ENCODE results near the gene ELAPOR1.
"Not testable (repeated sequence)": the region's sequence is repeated elsewhere in the genome, so short reads cannot be mapped to it uniquely, and the experiment has no call there.

The ELAPOR1 gene

GRCh38 chr1:109137958-109138357 is 24.0 kb downstream of the ELAPOR1 start:
- no peak overlapping the region for H3K4me3 Mint-ChIP-seq

GRCh38 chr1:109138358-109138757 is 24.4 kb downstream of the ELAPOR1 start:
- DNase-seq, result no peak
- Mint-ChIP-seq H3K36me3 (ENCODE audit: low read depth) (no peaks in the 10 kb centered on the region), H3K9me3 (no peaks in the 10 kb centered on the region), H3K27me3 (no peaks in the 10 kb centered on the region), H3K27ac (no peak overlapping the region), H3K4me3 (no peak overlapping the region), H3K4me1 (ENCODE audit: low read depth) (peaks cover 23% of the 10 kb centered on the region)

More at GRCh38 chr1:109137958-109138357, 24.0 kb downstream of the ELAPOR1 start:
- Mint-ChIP-seq H3K4me1 (ENCODE audit: low read depth) (peaks cover 23% of the 10 kb centered on the region), H3K9me3 (no peaks in the 10 kb centered on the region), H3K27ac (no peak overlapping the region), H3K27me3 (no peaks in the 10 kb centered on the region), H3K36me3 (ENCODE audit: low read depth) (no peaks in the 10 kb centered on the region)
- no peak for DNase-seq

DNA sequence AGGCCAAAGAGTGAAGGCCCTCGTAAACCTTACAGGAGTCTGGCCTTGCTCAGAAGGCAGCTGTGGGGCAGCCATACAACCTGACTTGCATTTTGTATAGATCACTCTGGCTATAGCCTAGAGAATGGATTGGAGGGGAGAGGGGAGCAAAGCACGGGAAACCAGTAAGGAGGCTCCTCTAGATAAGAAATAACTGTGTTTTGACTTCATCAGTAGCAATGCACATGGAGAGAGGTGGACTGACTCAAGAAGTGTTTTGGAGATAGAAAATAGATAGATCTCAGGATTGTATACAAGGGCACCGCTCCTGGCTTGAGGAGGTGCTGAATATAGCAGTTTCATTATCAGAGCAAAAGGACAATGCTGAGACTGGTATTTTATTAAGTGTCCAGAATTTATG is 26.5 kb downstream of the ELAPOR1 start:
- Mint-ChIP-seq H3K36me3 (ENCODE audit: low read depth) (no peaks in the 10 kb centered on the region), H3K4me3 (no peak overlapping the region), H3K27me3 (no peaks in the 10 kb centered on the region), H3K4me1 (ENCODE audit: low read depth) (peaks cover 7% of the 10 kb centered on the region), H3K27ac (no peak overlapping the region), H3K9me3 (no peaks in the 10 kb centered on the region)
- no peak for DNase-seq

GRCh38 chr1:109142260-109142659 is 28.3 kb downstream of the ELAPOR1 start:
- DNase-seq, result no peak
- H3K4me1 Mint-ChIP-seq (ENCODE audit: low read depth), result no peaks in the 10 kb centered on the region
- no peak overlapping the region for H3K27ac Mint-ChIP-seq
- H3K36me3 Mint-ChIP-seq (ENCODE audit: low read depth), result no peaks in the 10 kb centered on the region
- H3K4me3 Mint-ChIP-seq, result no peak overlapping the region
- no peaks in the 10 kb centered on the region for H3K9me3 Mint-ChIP-seq
- no peaks in the 10 kb centered on the region for H3K27me3 Mint-ChIP-seq

GRCh38 chr1:109142725-109143124 is 28.8 kb downstream of the ELAPOR1 start:
- H3K4me3 Mint-ChIP-seq; DNase-seq; H3K9me3 Mint-ChIP-seq; H3K27ac Mint-ChIP-seq; H3K4me1 Mint-ChIP-seq (ENCODE audit: low read depth); H3K27me3 Mint-ChIP-seq; H3K36me3 Mint-ChIP-seq (ENCODE audit: low read depth): not testable (repeated sequence)

GRCh38 chr1:109148987-109149561 is 35.2 kb downstream of the ELAPOR1 start:
- Mint-ChIP-seq H3K36me3 (ENCODE audit: low read depth) (no peaks in the 10 kb centered on the region), H3K27ac (no peak overlapping the region), H3K27me3 (no peaks in the 10 kb centered on the region), H3K4me1 (ENCODE audit: low read depth) (no peaks in the 10 kb centered on the region), H3K4me3 (no peak overlapping the region), H3K9me3 (no peaks in the 10 kb centered on the region)
- DNase-seq, result no peak

GRCh38 chr1:109149874-109150601 is 36.1 kb downstream of the ELAPOR1 start:
- no peaks in the 10 kb centered on the region for H3K9me3 Mint-ChIP-seq
- H3K27ac Mint-ChIP-seq, result no peak overlapping the region
- H3K4me3 Mint-ChIP-seq, result no peak overlapping the region
- H3K4me1 Mint-ChIP-seq (ENCODE audit: low read depth), result no peaks in the 10 kb centered on the region
- no peak for DNase-seq
- no peaks in the 10 kb centered on the region for H3K27me3 Mint-ChIP-seq
- no peaks in the 10 kb centered on the region for H3K36me3 Mint-ChIP-seq (ENCODE audit: low read depth)

- H3K9me3 Mint-ChIP-seq, result no peaks in the 10 kb centered on the region
- no peak overlapping the region for H3K4me3 Mint-ChIP-seq
- no peak for DNase-seq
- no peaks in the 10 kb centered on the region for H3K4me1 Mint-ChIP-seq (ENCODE audit: low read depth)
- H3K27ac Mint-ChIP-seq, result no peak overlapping the region
- no peaks in the 10 kb centered on the region for H3K27me3 Mint-ChIP-seq
- no peaks in the 10 kb centered on the region for H3K36me3 Mint-ChIP-seq (ENCODE audit: low read depth)
Observed at GRCh38 chr1:109151146-109151990, 37.5 kb downstream of the ELAPOR1 start.

- H3K4me1 Mint-ChIP-seq (ENCODE audit: low read depth), result no peaks in the 10 kb centered on the region
- no peak overlapping the region for H3K4me3 Mint-ChIP-seq
- H3K36me3 Mint-ChIP-seq (ENCODE audit: low read depth), result no peaks in the 10 kb centered on the region
- no peak overlapping the region for H3K27ac Mint-ChIP-seq
- no peaks in the 10 kb centered on the region for H3K9me3 Mint-ChIP-seq
- H3K27me3 Mint-ChIP-seq, result no peaks in the 10 kb centered on the region
- DNase-seq, result no peak
Observed at GRCh38 chr1:109152196-109152595, 38.3 kb downstream of the ELAPOR1 start.

DNA sequence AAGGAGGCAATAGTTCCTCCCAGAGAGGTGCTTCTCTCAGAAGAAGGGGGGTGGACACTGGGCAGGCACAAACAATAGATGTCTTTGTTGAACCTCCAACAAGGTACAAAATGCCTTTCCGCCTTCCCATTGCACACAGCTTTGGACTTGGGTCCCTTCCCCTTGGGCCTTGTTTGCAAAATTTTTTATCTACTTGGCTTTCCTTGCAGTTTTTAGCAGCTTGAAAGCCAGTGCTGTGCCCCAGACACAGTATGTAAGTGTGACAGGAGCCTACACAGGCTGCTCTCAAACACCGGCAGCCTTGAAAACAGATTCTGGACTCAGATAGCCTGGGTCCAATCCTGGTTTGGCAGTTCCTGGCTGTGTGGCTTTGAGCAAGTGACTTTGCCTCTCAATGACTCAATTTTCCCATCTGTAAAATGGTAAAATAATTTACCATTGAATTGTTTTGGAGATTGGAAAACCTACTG is 43.0 kb downstream of the ELAPOR1 start:
- Mint-ChIP-seq H3K36me3 (ENCODE audit: low read depth) (no peaks in the 10 kb centered on the region), H3K4me1 (ENCODE audit: low read depth) (peaks cover 6% of the 10 kb centered on the region), H3K9me3 (no peaks in the 10 kb centered on the region), H3K27ac (no peak overlapping the region), H3K27me3 (no peaks in the 10 kb centered on the region), H3K4me3 (no peak overlapping the region)
- no peak for DNase-seq

DNA sequence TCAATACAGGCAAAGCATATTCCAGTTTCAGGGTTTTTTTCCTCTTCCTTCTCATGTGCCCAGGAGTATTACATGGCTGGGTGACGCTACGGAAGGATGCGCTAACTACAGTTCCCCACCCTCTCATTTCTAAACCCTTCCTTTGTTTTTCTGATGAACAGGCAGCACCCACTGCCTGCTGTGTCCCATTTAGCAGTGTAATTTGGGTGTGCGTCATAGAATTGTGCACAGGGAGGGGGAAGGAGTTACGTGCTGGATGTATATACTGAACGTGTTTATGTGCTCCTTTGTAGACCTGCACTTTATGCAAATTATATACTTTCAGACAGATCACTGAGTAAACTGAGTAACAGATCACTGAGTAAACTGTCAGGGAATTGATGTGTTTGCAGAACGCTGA is 44.5 kb downstream of the ELAPOR1 start:
- H3K4me3 Mint-ChIP-seq, result no peak overlapping the region
- no peaks in the 10 kb centered on the region for H3K27me3 Mint-ChIP-seq
- no peaks in the 10 kb centered on the region for H3K36me3 Mint-ChIP-seq (ENCODE audit: low read depth)
- no peak overlapping the region for H3K27ac Mint-ChIP-seq
- H3K4me1 Mint-ChIP-seq (ENCODE audit: low read depth), result peaks cover 18% of the 10 kb centered on the region
- no peaks in the 10 kb centered on the region for H3K9me3 Mint-ChIP-seq
- DNase-seq, result no peak

DNA sequence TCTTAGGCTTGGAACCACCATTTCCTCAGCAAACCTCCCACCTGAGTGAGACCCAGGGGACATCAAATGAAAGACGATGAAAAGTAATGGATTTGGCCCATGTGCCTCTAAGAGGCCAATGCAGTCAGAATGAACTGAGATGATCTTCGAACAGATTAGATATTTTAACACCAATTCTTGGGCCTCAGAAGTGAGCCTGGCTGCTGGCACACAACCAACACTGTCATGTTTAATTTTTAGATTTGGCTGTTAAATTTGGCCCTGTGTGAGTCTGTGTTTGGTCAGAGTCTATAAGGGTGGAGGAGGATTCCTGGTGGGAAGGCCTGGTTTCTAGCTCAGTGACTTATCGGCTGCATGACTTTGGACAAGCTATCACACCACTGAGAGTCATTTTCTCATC is 45.4 kb downstream of the ELAPOR1 start:
- H3K36me3 Mint-ChIP-seq (ENCODE audit: low read depth), result no peaks in the 10 kb centered on the region
- peaks cover 22% of the 10 kb centered on the region for H3K4me1 Mint-ChIP-seq (ENCODE audit: low read depth)
- H3K27ac Mint-ChIP-seq, result no peak overlapping the region
- DNase-seq, result no peak
- no peaks in the 10 kb centered on the region for H3K9me3 Mint-ChIP-seq
- no peaks in the 10 kb centered on the region for H3K27me3 Mint-ChIP-seq
- H3K4me3 Mint-ChIP-seq, result no peak overlapping the region

- no peaks in the 10 kb centered on the region for H3K36me3 Mint-ChIP-seq (ENCODE audit: low read depth)
- H3K9me3 Mint-ChIP-seq, result no peaks in the 10 kb centered on the region
- H3K27ac Mint-ChIP-seq, result no peak overlapping the region
- H3K4me1 Mint-ChIP-seq (ENCODE audit: low read depth), result peaks cover 22% of the 10 kb centered on the region
- H3K27me3 Mint-ChIP-seq, result no peaks in the 10 kb centered on the region
- no peak for DNase-seq
- no peak overlapping the region for H3K4me3 Mint-ChIP-seq
Observed at GRCh38 chr1:109160071-109160840, 46.3 kb downstream of the ELAPOR1 start.

- H3K27me3 Mint-ChIP-seq, result no peaks in the 10 kb centered on the region
- peak overlapping the region; percentile 77 for H3K27ac Mint-ChIP-seq
- H3K4me3 Mint-ChIP-seq, result no peak overlapping the region
- H3K4me1 Mint-ChIP-seq (ENCODE audit: low read depth), result peaks cover 22% of the 10 kb centered on the region
- no peaks in the 10 kb centered on the region for H3K9me3 Mint-ChIP-seq
- DNase-seq, result no peak
- H3K36me3 Mint-ChIP-seq (ENCODE audit: low read depth), result no peaks in the 10 kb centered on the region
Observed at GRCh38 chr1:109161858-109162606, 48.1 kb downstream of the ELAPOR1 start.

Data from activated T-cell treated with anti-CD3 and anti-CD28 coated beads, Interleukin-2, amount 50 U/mL, for 24 hours (primary cell).